ENCODE measurements around the gene PRKD1.

PRKD1 gene

DNA sequence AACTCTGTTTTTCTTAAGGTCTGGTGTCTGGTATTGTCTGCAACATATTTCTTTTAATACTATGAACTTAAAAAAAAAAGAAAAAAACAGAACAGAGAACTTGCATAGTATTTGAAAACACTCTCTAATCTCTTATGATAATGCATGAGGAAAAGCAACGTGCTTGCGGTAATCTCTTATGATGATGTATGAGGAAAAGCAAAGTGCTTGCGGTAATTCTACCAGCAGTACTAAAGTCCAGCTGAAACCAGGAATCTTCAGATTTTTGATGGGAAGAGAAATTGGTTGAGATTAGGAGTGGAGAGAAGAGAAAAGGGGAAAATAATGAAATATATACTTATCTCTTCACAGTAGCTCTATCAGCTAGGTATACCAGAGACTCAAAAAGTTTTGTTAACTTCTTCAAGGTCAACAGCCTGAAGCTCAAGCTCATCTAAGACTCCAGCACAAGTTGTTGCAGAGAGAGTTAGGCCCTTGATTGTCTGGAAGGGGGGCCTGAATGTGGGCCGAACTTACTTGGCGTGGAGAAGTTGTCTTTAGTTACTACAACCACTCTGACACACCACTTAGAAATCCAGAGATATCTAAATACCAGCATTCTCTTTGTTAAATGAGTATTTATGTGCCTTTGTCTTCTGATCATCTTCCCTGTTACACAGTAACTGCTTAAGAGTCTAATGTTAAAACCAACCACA lies 240.4 kb downstream of the PRKD1 start:
- no peaks in the 10 kb centered on the region for H3K36me3 ChIP-seq (ENCODE audit: insufficient read depth, low read length)
- H3K79me2 ChIP-seq (ENCODE audit: insufficient read depth, low read length) = no peaks in the 10 kb centered on the region
- H3K4me1 ChIP-seq (ENCODE audit: insufficient read depth, low read length, severe bottlenecking) = no peaks in the 10 kb centered on the region
- no peak overlapping the region for H3K4me2 ChIP-seq (ENCODE audit: low read length)
- H3K27ac ChIP-seq (ENCODE audit: low read depth, low read length, poor library complexity, severe bottlenecking) = no peak overlapping the region
- no peaks in the 10 kb centered on the region for H3K9me2 ChIP-seq (ENCODE audit: low read depth, low read length)
- H3K9me3 ChIP-seq (ENCODE audit: low read length) = no peaks in the 10 kb centered on the region
- no peaks in the 10 kb centered on the region for H3K27me3 ChIP-seq (ENCODE audit: insufficient read depth, low read length)
- H2AFZ ChIP-seq (ENCODE audit: low read length) = no peak overlapping the region
- H3K4me3 ChIP-seq (ENCODE audit: low read depth, low read length, poor library complexity, severe bottlenecking) = no peak overlapping the region
- H3K9ac ChIP-seq (ENCODE audit: low read length) = no peak overlapping the region
- no peak for TF ChIP-seq EZH2 (IDR thresholded peaks at IDR 0.05; ENCODE audit: borderline replicate concordance, low read length)
- TF ChIP-seq, protein P1, sequence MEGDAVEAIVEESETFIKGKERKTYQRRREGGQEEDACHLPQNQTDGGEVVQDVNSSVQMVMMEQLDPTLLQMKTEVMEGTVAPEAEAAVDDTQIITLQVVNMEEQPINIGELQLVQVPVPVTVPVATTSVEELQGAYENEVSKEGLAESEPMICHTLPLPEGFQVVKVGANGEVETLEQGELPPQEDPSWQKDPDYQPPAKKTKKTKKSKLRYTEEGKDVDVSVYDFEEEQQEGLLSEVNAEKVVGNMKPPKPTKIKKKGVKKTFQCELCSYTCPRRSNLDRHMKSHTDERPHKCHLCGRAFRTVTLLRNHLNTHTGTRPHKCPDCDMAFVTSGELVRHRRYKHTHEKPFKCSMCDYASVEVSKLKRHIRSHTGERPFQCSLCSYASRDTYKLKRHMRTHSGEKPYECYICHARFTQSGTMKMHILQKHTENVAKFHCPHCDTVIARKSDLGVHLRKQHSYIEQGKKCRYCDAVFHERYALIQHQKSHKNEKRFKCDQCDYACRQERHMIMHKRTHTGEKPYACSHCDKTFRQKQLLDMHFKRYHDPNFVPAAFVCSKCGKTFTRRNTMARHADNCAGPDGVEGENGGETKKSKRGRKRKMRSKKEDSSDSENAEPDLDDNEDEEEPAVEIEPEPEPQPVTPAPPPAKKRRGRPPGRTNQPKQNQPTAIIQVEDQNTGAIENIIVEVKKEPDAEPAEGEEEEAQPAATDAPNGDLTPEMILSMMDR (IDR thresholded peaks at IDR 0.05; ENCODE audit: low read length) = no peak
- no peaks in the 10 kb centered on the region for H4K20me1 ChIP-seq (ENCODE audit: insufficient read depth, low read length)
- H3F3A ChIP-seq (ENCODE audit: insufficient read depth, low read length) = no peaks in the 10 kb centered on the region

DNA sequence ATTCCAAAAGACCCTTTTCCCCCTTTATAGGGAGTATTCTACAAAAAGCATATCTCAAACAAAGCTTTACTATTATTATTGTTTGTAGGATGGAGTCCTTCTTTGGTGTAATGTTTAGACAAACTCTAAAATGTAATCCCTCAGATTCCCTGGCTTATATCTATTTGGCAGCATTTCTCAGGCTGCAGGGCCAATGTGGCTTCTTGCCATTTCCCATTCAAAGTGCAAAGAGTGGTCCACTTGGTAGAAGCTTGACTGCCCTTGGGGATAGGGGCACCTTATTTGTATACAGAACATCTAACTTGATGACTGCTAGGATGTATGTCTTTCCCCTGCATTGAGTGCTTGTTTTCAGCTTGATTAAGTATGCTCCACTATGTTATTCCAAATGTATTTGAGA lies 242.7 kb downstream of the PRKD1 start:
- Histone ChIP-seq H3K9me3 (ENCODE audit: low read length) (no peaks in the 10 kb centered on the region), H3K27me3 (ENCODE audit: insufficient read depth, low read length) (no peaks in the 10 kb centered on the region), H3K36me3 (ENCODE audit: insufficient read depth, low read length) (no peaks in the 10 kb centered on the region), H3K4me1 (ENCODE audit: insufficient read depth, low read length, severe bottlenecking) (no peaks in the 10 kb centered on the region), H3K4me2 (ENCODE audit: low read length) (no peak overlapping the region), H3K9ac (ENCODE audit: low read length) (no peak overlapping the region), H3K4me3 (ENCODE audit: low read depth, low read length, poor library complexity, severe bottlenecking) (no peak overlapping the region), H3K27ac (ENCODE audit: low read depth, low read length, poor library complexity, severe bottlenecking) (no peak overlapping the region), H3F3A (ENCODE audit: insufficient read depth, low read length) (no peaks in the 10 kb centered on the region), H4K20me1 (ENCODE audit: insufficient read depth, low read length) (no peaks in the 10 kb centered on the region), H3K9me2 (ENCODE audit: low read depth, low read length) (no peaks in the 10 kb centered on the region), H2AFZ (ENCODE audit: low read length) (no peak overlapping the region), H3K79me2 (ENCODE audit: insufficient read depth, low read length) (no peaks in the 10 kb centered on the region)
- no peak for TF ChIP-seq EZH2 (IDR thresholded peaks at IDR 0.05; ENCODE audit: borderline replicate concordance, low read length)
- TF ChIP-seq, protein P1 (IDR thresholded peaks at IDR 0.05; ENCODE audit: low read length) = no peak

DNA sequence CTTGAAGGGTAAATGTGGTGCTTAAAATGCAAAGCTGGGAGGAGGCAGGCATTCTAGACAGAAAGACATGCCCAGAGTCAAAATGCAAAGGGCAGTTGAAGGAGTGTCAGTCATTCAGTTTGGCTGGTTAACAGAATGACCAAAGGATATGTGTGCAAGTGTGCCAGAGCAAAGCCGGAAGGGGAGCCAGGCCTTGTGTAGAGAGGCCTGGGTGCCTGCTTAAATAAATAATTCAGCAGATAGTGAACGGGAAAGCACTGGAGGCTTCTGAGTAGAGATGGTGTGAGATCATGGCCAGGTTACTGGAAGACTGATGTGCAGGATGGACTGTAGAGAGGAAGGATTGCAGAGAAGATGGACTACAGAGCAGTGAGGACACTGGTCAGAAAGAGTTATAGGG lies 244.9 kb downstream of the PRKD1 start:
- Histone ChIP-seq H4K20me1 (ENCODE audit: insufficient read depth, low read length) (no peaks in the 10 kb centered on the region), H3K4me3 (ENCODE audit: low read depth, low read length, poor library complexity, severe bottlenecking) (no peak overlapping the region), H3K4me1 (ENCODE audit: insufficient read depth, low read length, severe bottlenecking) (no peaks in the 10 kb centered on the region), H3K27ac (ENCODE audit: low read depth, low read length, poor library complexity, severe bottlenecking) (no peak overlapping the region), H3F3A (ENCODE audit: insufficient read depth, low read length) (no peaks in the 10 kb centered on the region), H3K9ac (ENCODE audit: low read length) (no peak overlapping the region), H3K79me2 (ENCODE audit: insufficient read depth, low read length) (no peaks in the 10 kb centered on the region), H3K36me3 (ENCODE audit: insufficient read depth, low read length) (no peaks in the 10 kb centered on the region), H3K9me3 (ENCODE audit: low read length) (no peaks in the 10 kb centered on the region), H2AFZ (ENCODE audit: low read length) (no peak overlapping the region), H3K9me2 (ENCODE audit: low read depth, low read length) (no peaks in the 10 kb centered on the region), H3K4me2 (ENCODE audit: low read length) (no peak overlapping the region), H3K27me3 (ENCODE audit: insufficient read depth, low read length) (no peaks in the 10 kb centered on the region)
- no peak for TF ChIP-seq EZH2 (IDR thresholded peaks at IDR 0.05; ENCODE audit: borderline replicate concordance, low read length)
- TF ChIP-seq, protein P1 (IDR thresholded peaks at IDR 0.05; ENCODE audit: low read length) = no peak
